H1 (cell line): ENCODE results near the gene IL37.

Experiments used
- CTCF ChIP-seq, 3 experiments: IDR thresholded peaks; 1 replicate in 2 of 3; 2 replicates in 1 of 3; pipeline versions ENCODE4 v1.5.1 to v1.6.1; 2011; ENCODE audit warnings: low read length in 3 of 3, mild to moderate bottlenecking in 3 of 3, inconsistent platforms in 2 of 3, low read depth in 1 of 3, moderate library complexity in 1 of 3; ENCODE audit not compliant: insufficient read depth in 1 of 3; ENCODE audit errors: control extremely low read depth in 1 of 3
- HDAC2 ChIP-seq, 2 experiments: fragments of 300-600 bp in 1 of 2; sonication (generic) in 1 of 2; IDR thresholded peaks; 2 replicates each; pipeline ENCODE4 v1.6.1; 2011 to 2012; ENCODE audit warnings: low read depth in 2 of 2, low read length in 2 of 2, mild to moderate bottlenecking in 2 of 2, moderate library complexity in 2 of 2, borderline replicate concordance in 1 of 2, inconsistent platforms in 1 of 2
- HDAC6 ChIP-seq: IDR thresholded peaks from one replicate; pipeline ENCODE4 v1.7.1; 2012; ENCODE audit warnings: low read depth, mild to moderate bottlenecking, inconsistent platforms, low read length, moderate library complexity
- RBBP5 ChIP-seq: IDR thresholded peaks from 2 replicates; pipeline ENCODE4 v1.7.1; 2012; ENCODE audit warnings: low read depth, mild to moderate bottlenecking, inconsistent platforms, low read length, moderate library complexity, borderline replicate concordance
- USF2 ChIP-seq: IDR thresholded peaks from 2 replicates; pipeline ENCODE4 v1.6.1; 2011; ENCODE audit warnings: low read length, improper control_type of control experiment
- YY1 ChIP-seq: IDR thresholded peaks from 2 replicates; pipeline ENCODE4 v1.6.1; 2011; ENCODE audit warnings: low read depth, mild to moderate bottlenecking, low read length

- TF ChIP-seq YY1 (no peak), HDAC2 (IDR thresholded peaks at IDR 0.05; ENCODE audit: borderline replicate concordance in 1 of 2, low read depth in 2 of 2, low read length in 2 of 2) (no peak), HDAC6 (no peak), CTCF (IDR thresholded peaks at IDR 0.05; ENCODE audit: control extremely low read depth in 1 of 3, insufficient read depth in 1 of 3, low read depth in 1 of 3, low read length in 3 of 3) (no peak), RBBP5 (no peak), USF2 (no peak)
Observed at GRCh38 chr2:112883669-112884068, 27.3 kb upstream of the IL37 start.
